Activated T-cell treated with anti-CD3 and anti-CD28 coated beads, Interleukin-2, amount 50 U/mL, for 1 hour (primary cell): ENCODE data around the gene RAB3B.

Source experiments
- DNase-seq: peaks from one replicate; pipeline ENCODE4 v3.0.0-alpha.2; 2020

The RAB3B gene

GRCh38 chr1:51867479-51868232 lies 122.8 kb downstream of the RAB3B start:
- no peak for DNase-seq

- DNase-seq = no peak
These were observed 127.1 kb downstream of the RAB3B start for GRCh38 chr1:51863384-51863783.

GRCh38 chr1:51861669-51862068 lies 128.8 kb downstream of the RAB3B start:
- DNase-seq = no peak

GRCh38 chr1:51859735-51860134 lies 130.8 kb downstream of the RAB3B start:
- DNase-seq = no peak

- no peak for DNase-seq
These were observed 131.2 kb downstream of the RAB3B start for GRCh38 chr1:51859333-51859732.

- no peak for DNase-seq
These were observed 131.6 kb downstream of the RAB3B start for GRCh38 chr1:51858892-51859291.
